Right ventricle myocardium inferior (tissue), 1 donor: ENCODE measurements around the gene ANKRD30A. TPM values are rescaled to one million over a fixed set of nuclear protein-coding genes. Genes with fewer than 3 reads are reported as not detected.
"Not testable (repeated sequence)": the region's sequence is repeated elsewhere in the genome, so short reads cannot be mapped to it uniquely, and the experiment has no call there.

Experiments used
- ATAC-seq: fragments of 200-7000 bp; cut with Tn5 transposase; one replicate; pipeline ENCODE4 v1.9.1; 2020; ENCODE audit warnings: mild to moderate bottlenecking, moderate library complexity
- DNase-seq: peaks from one replicate; pipeline ENCODE4 v3.0.0; 2021; ENCODE audit errors: missing footprints
- intact Hi-C: fragments of 100-400 bp; cut with DNase I; formaldehyde crosslinking; loops from one replicate; pipeline ENCODE4 v1.11.0; 2022
- long read RNA-seq: library from polyadenylated mRNA; unstranded; transcript quantifications from one replicate; pipeline ENCODE4 v2.0.0, GENCODE V29; 2021
- total RNA-seq: library from RNA; stranded (reverse); fragmentation: NEBNext Ultra II Directional; extraction: Animal tissue kit (Norgen Biotek cat#: 25700); gene quantifications from one replicate; pipeline ENCODE4 v1.2.1, GENCODE V29; 2021
- donor health status: DM: no; HTN: yes; CAD: no; lungs with severe emphysema.

The ANKRD30A gene
- total RNA-seq: not detected
- long read RNA-seq: 0 reads

GRCh38 chr10:37125191-37125732, at the start of gene ANKRD30A:
ANKRD30A (plus strand) TSS chr10:37125598; CDS start chr10:37125788, 190 bp downstream.
- no peak for DNase-seq
- intact Hi-C loops: no loop called here

DNA sequence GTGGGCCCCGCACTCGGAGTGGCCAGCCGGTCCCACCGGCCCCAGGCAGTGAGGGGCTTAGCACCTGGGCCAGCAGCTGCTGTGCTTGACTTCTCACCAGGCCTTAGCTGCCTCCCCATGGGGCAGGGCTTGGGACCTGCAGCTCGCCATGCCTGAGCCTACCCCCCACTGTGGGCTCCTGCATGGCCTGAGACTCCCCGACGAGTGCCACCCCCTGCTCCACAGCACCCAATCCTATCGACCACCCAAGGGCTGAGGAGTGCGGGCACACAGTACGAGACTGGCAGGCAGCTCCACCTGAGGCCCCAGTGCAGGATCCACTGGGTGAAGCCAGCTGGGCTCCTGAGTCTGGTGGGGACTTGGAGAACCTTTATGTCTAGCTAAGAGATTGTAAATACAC, 49.3 kb upstream of the ANKRD30A start:
- ATAC-seq, DNase-seq, intact Hi-C loops: not testable (repeated sequence)

More at GRCh38 chr10:37125191-37125732, at the start of gene ANKRD30A:
- no peak for ATAC-seq

DNA sequence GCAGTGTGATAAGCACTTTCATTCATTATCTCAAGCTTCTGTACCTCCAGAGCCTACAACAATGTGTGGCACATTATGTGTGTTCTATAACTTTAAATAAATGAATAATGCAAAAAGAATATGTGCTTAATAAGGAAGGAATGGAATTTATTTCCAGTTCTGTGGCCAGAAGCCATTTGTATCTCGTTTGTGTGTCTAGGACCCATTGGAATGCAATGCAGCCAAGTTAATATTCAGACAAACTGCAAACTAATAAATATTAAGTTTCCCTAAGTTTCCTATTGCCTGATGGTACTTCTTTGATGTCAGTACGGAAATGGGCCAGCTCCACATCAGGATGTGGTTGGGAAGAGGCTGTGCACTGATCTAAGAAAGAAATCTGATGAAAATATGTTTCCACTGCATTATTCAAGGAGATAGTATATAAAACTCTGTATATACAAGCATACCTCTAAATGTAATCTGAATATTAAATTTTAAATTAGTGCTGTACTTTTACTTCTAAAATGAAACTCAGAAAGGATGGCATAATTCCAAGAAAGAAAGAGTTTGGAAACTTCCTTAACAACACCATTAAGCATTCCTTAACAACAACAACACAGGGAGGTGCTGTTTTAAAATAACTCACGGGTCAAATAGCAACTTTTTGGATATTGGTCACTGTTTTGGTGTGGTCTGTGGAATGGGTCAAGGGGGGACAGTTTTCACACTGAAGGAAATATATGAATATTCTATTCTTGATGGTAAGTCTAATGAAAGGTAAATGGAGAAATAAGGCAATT, 29.4 kb upstream of the ANKRD30A start:
- no peak for ATAC-seq
- no peak for DNase-seq
- intact Hi-C loops: no loop called here

DNA sequence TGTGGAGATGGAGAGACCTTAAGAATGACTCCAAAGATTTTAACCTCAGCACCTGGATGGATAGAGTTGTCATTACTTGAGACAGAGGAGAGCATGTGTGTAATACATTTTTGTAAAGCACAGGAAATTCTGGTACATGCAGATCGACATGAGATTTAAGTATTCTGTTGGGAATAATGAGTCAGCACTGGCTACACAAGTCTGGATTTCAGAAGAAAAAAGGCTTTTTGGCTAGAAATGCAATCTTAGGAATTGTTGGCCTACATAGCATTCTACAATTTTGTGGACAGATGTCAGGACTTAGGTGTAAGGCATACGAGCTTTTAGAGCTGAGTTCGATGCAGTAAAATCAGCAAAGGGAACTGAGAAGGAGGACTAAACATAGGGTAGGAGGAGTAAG, 24.1 kb upstream of the ANKRD30A start:
- ATAC-seq (no peak), DNase-seq (no peak)
- intact Hi-C loops: no loop called here

- ATAC-seq (no peak), DNase-seq (no peak)
- intact Hi-C loops: no loop called here
These were observed 16.4 kb upstream of the ANKRD30A start for GRCh38 chr10:37109000-37109399.

GRCh38 chr10:37124532-37124931, 866 bp upstream of the ANKRD30A start:
- intact Hi-C loops: no loop called here
- no peak for ATAC-seq
- no peak for DNase-seq

GRCh38 chr10:37125921-37126320, 523 bp downstream of the ANKRD30A start:
- DNase-seq: no peak
- intact Hi-C loops: no loop called here
- ATAC-seq: no peak

- peak; percentile 23 for DNase-seq
- no peak for ATAC-seq
- intact Hi-C loops: no loop called here
These were observed 21.0 kb downstream of the ANKRD30A start for GRCh38 chr10:37146443-37146842.

- ATAC-seq, DNase-seq, intact Hi-C loops: not testable (repeated sequence)
These were observed 37.0 kb downstream of the ANKRD30A start for GRCh38 chr10:37162430-37162829.

DNA sequence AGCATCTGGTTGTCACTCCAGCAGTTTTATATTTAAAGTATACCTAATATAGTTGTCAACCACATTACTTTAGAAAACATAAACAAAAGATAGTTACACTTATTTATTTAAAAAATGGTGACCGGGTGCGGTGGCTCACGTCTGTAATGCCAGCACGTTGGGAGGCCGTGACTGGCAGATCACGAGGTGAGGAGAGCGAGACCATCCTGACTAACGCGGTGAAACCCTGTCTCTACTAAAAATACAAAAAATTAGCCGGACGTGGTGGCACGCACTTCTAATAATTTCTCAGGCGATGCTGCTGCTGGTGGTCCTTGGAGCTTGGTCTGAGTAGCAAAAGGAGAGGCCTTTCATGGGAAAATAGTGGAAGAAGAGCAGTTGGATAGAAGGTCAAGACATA, 46.5 kb downstream of the ANKRD30A start:
- intact Hi-C loops: not testable (repeated sequence)

DNA sequence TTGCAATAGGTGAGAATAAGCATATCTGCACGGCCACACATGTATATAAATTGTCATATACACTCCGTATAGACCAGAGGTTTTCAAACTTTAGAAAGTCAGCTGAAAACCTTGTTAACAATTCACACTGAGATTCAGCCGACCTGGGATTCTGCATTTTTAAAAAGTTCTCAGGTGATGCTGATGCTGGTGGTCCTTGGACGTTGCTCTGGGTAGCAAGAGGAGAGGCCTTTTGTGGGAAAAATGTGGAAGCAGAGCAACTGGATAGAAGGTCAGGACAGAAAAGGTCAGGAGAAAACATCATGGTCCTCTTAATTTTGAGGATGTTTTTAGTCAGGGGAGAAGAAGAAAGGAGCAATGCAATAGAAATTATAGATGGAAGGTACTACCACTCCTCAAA, 52.9 kb downstream of the ANKRD30A start:
- ATAC-seq, intact Hi-C loops, DNase-seq: not testable (repeated sequence)

More for the DNA sequence above, 46.5 kb downstream of the ANKRD30A start:
- DNase-seq, ATAC-seq: not testable (repeated sequence)

- ATAC-seq, intact Hi-C loops, DNase-seq: not testable (repeated sequence)
These were observed 57.3 kb downstream of the ANKRD30A start for GRCh38 chr10:37182719-37183118.

DNA sequence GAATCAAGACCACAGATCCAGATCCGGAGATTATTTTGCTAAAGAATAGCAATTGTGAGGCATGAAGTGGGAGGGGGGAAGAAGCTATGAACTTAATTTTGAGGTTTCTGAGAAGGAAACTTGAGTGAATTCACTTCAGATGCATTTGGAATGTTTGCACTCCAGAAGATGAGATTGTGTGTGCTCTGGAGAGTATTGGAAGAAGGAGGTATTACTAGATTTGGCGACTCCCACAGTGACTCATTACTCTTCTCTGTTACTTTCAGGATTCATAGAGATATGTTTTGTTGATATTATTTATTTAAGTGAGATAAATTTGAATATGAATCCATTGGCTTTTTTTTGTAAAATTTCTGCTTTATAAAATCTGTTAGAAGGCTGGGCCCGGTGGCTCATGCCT, 80.7 kb downstream of the ANKRD30A start:
- intact Hi-C loops: no loop called here
- no peak for DNase-seq
- ATAC-seq: no peak

- DNase-seq (no peak), ATAC-seq (no peak)
- intact Hi-C loops: no loop called here
These were observed 95.5 kb downstream of the ANKRD30A start for GRCh38 chr10:37220866-37221265.

DNA sequence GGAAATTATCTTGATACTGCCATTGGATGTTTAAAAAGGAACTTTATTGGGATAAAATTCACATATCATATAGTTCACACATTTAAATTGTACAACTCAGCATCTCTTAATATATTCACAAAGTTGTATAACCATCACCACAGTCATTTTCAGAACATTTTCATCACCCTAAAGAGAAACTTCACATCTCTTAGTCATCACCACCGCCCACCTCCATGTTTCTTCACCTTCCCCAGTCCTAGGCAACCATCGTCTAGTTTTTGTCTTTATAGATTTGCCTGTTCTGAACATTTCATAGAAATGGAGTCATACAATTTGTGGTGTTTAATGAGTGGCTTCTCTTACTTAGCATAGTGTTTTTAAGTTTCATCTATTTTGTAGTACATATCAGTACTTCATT, 96.6 kb downstream of the ANKRD30A start:
- DNase-seq: no peak
- no peak for ATAC-seq
- intact Hi-C loops: no loop called here

DNA sequence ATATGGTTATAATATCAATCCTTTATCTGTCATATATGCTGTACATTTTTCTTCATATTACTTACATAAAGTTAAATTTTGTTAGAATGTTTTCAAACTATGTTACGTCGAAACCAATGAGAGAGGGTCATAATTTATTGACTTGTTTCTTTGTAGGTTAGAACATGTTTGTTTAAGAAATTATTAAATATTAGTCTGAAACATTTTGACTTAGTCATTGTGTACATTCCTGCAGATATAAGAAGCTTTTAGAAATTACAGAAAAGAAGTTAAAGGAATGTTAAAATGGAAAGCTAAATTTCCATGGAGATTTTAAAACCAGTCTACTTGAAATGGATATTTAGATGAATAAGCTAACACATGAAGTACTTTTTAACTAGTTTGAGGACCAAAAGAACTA, 99.8 kb downstream of the ANKRD30A start:
- ATAC-seq (no peak), DNase-seq (no peak)
- intact Hi-C loops: no loop called here

DNA sequence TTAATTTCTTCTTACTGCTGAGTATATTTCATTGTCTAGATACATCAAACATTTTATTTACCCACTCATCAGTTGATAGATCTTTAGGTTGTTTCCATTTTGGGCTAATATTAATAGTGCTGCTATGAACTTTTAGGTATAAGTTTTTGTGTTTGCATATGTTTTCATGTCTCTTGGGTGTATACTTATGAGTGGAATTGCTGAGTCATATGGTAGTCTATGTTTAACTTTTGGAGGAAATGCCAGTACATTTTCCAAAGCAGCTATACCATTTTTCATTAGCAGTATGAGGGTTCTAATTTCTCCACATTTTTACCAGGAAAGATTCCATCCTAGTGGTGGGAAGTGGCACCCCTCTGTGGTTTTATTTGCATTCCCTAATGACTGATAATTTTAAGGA, 101.1 kb downstream of the ANKRD30A start:
- DNase-seq: no peak

GRCh38 chr10:37234692-37235091, 109.3 kb downstream of the ANKRD30A start:
- DNase-seq (no peak), ATAC-seq (no peak)
- intact Hi-C loops: no loop called here

More for the DNA sequence above, 101.1 kb downstream of the ANKRD30A start:
- no peak for ATAC-seq
- intact Hi-C loops: no loop called here

GRCh38 chr10:37236093-37236492, 110.7 kb downstream of the ANKRD30A start:
- ATAC-seq: no peak
- intact Hi-C loops: no loop called here
- no peak for DNase-seq

DNA sequence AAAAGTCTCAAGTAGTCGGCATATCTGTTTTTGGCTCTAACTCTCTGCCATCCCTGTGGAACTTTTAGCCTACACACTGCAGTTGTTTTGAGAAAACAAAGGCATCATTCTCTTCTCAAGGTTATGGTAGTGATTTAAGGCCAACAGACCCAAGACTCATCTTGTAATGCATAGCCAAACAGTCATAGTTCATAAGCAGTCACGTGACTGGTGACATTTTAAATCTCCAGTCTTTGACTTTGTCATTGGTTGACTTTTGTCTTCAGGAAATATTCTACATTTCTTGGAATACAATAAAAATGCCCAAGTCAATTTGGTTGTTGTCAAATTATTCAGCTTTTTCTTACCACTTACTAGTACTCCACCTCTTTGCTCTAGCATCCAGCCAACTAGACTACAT, 114.8 kb downstream of the ANKRD30A start:
- ATAC-seq: no peak

More for the DNA sequence above, 114.8 kb downstream of the ANKRD30A start:
- intact Hi-C loops: no loop called here
- DNase-seq: no peak
